H9 (cell line): ENCODE measurements around the gene TAP2. TPM values are rescaled to one million over a fixed set of nuclear protein-coding genes. Genes with fewer than 3 reads are reported as not detected.
"Not testable (repeated sequence)": the region's sequence is repeated elsewhere in the genome, so short reads cannot be mapped to it uniquely, and the experiment has no call there.

Source experiments
- DNase-seq: peaks from one replicate; pipeline ENCODE4 v3.0.0-alpha.2; 2017
- H2AFZ ChIP-seq: one replicate; pipeline ENCODE4 v1.6.1; 2013; ENCODE audit warnings: mild to moderate bottlenecking, low read length, control low read depth, moderate library complexity
- H2AK5ac ChIP-seq: 2 replicates; pipeline ENCODE4 v1.6.1; 2013; ENCODE audit warnings: low read length, control low read depth, mixed read lengths; ENCODE audit not compliant: insufficient read length
- H2BK120ac ChIP-seq: one replicate; pipeline ENCODE4 v1.6.1; 2013; ENCODE audit warnings: low read depth, mild to moderate bottlenecking, low read length, control low read depth, inconsistent platforms; ENCODE audit not compliant: poor library complexity, severe bottlenecking
- H2BK12ac ChIP-seq: 2 replicates; pipeline ENCODE4 v1.6.1; 2013; ENCODE audit warnings: low read length, control low read depth, mixed read lengths, low read depth; ENCODE audit not compliant: insufficient read length
- H2BK15ac ChIP-seq: 2 replicates; pipeline ENCODE4 v1.6.1; 2013; ENCODE audit warnings: low read depth, low read length, control low read depth
- H2BK20ac ChIP-seq: one replicate; pipeline ENCODE4 v1.6.1; 2013; ENCODE audit warnings: low read depth, mild to moderate bottlenecking, low read length, control low read depth, inconsistent platforms; ENCODE audit not compliant: poor library complexity, severe bottlenecking
- H2BK5ac ChIP-seq: 2 replicates; pipeline ENCODE4 v1.6.1; 2013; ENCODE audit warnings: low read length, control low read depth, mixed read lengths; ENCODE audit not compliant: insufficient read length
- H3K14ac ChIP-seq: 2 replicates; pipeline ENCODE4 v1.6.1; 2013; ENCODE audit warnings: low read length, control low read depth; ENCODE audit not compliant: insufficient read depth
- H3K18ac ChIP-seq: 2 replicates; pipeline ENCODE4 v1.6.1; 2013; ENCODE audit warnings: low read depth, mild to moderate bottlenecking, mixed read lengths, low read length, control low read depth; ENCODE audit not compliant: insufficient read length
- H3K23ac ChIP-seq: 2 replicates; pipeline ENCODE4 v1.6.1; 2013; ENCODE audit warnings: low read length, control low read depth, mixed read lengths, low read depth; ENCODE audit not compliant: insufficient read length
- H3K23me2 ChIP-seq: 2 replicates; pipeline ENCODE4 v1.6.1; 2013; ENCODE audit warnings: low read depth, mild to moderate bottlenecking, mixed read lengths, low read length, control low read depth; ENCODE audit not compliant: insufficient read length, poor library complexity, severe bottlenecking
- H3K27ac ChIP-seq: 2 replicates; pipeline ENCODE4 v1.5.1; 2013; ENCODE audit warnings: low read length, control low read depth, mixed read lengths, low read depth; ENCODE audit not compliant: insufficient read length
- H3K27me3 ChIP-seq: 2 replicates; pipeline ENCODE4 v1.6.1; 2013; ENCODE audit warnings: low read length, control low read depth, inconsistent platforms; ENCODE audit not compliant: insufficient read depth
- H3K4ac ChIP-seq: 2 replicates; pipeline ENCODE4 v1.6.1; 2013; ENCODE audit warnings: low read depth, mild to moderate bottlenecking, control low read depth, inconsistent platforms, low read length, moderate library complexity
- H3K4me1 ChIP-seq: 2 replicates; pipeline ENCODE4 v1.6.1; 2013; ENCODE audit warnings: low read length, control low read depth, inconsistent platforms; ENCODE audit not compliant: insufficient read depth
- H3K4me2 ChIP-seq: 2 replicates; pipeline ENCODE4 v1.6.1; 2013; ENCODE audit warnings: low read length, control low read depth, mixed read lengths; ENCODE audit not compliant: insufficient read length, insufficient read depth
- H3K56ac ChIP-seq: 2 replicates; pipeline ENCODE4 v1.6.1; 2013; ENCODE audit warnings: low read depth, mild to moderate bottlenecking, mixed read lengths, low read length, control low read depth; ENCODE audit not compliant: insufficient read length
- H3K79me1 ChIP-seq: 2 replicates; pipeline ENCODE4 v1.6.1; 2013; ENCODE audit warnings: low read depth, mild to moderate bottlenecking, moderate library complexity, low read length, control low read depth, inconsistent platforms; ENCODE audit not compliant: insufficient read depth, poor library complexity, severe bottlenecking
- H3K79me2 ChIP-seq: 2 replicates; pipeline ENCODE4 v1.6.1; 2013; ENCODE audit warnings: low read length, control low read depth, inconsistent platforms; ENCODE audit not compliant: insufficient read depth
- H3K9ac ChIP-seq: 2 replicates; pipeline ENCODE4 v1.6.1; 2013; ENCODE audit warnings: low read length, control low read depth, mixed read lengths; ENCODE audit not compliant: insufficient read length; ENCODE audit errors: extremely low read depth
- H3K9me3 ChIP-seq: one replicate; pipeline ENCODE4 v1.6.1; 2013; ENCODE audit warnings: low read depth, low read length, inconsistent platforms; ENCODE audit not compliant: control insufficient read depth
- H3T11ph ChIP-seq: one replicate; pipeline ENCODE4 v1.6.1; 2013; ENCODE audit warnings: mild to moderate bottlenecking, low read length, control low read depth, inconsistent platforms
- H4K20me1 ChIP-seq: one replicate; pipeline ENCODE4 v1.6.1; 2013; ENCODE audit not compliant: control insufficient read depth, insufficient read length, insufficient read depth
- H4K5ac ChIP-seq: 2 replicates; pipeline ENCODE4 v1.6.1; 2013; ENCODE audit warnings: low read depth, mild to moderate bottlenecking, mixed read lengths, low read length, control low read depth; ENCODE audit not compliant: insufficient read length
- H4K8ac ChIP-seq: replicated peaks from 2 replicates; pipeline ENCODE4 v1.6.1; 2013; ENCODE audit warnings: low read length, control low read depth, mixed read lengths, low read depth; ENCODE audit not compliant: insufficient read length
- H4K91ac ChIP-seq: 2 replicates; pipeline ENCODE4 v1.6.1; 2013; ENCODE audit warnings: low read depth, mild to moderate bottlenecking, moderate library complexity, mixed read lengths, low read length, control low read depth; ENCODE audit not compliant: insufficient read length
- H3K27ac Mint-ChIP-seq, 3 experiments: 2 replicates in 2 of 3; 3 replicates in 1 of 3; pipeline ENCODE4 v1.8.0; 2020 to 2021; ENCODE audit warnings: mixed read lengths in 3 of 3, mild to moderate bottlenecking in 1 of 3, moderate library complexity in 1 of 3
- H3K27me3 Mint-ChIP-seq: 2 replicates; pipeline ENCODE4 v1.8.0; 2021; ENCODE audit warnings: low read depth, mild to moderate bottlenecking, moderate library complexity, mixed read lengths
- H3K36me3 Mint-ChIP-seq, 3 experiments: 2 replicates in 2 of 3; 3 replicates in 1 of 3; pipeline ENCODE4 v1.8.0; 2020 to 2021; ENCODE audit warnings: low read depth in 3 of 3, mixed read lengths in 3 of 3; ENCODE audit not compliant: insufficient read depth in 1 of 3
- H3K4me1 Mint-ChIP-seq, 2 experiments: 2 replicates each; pipeline ENCODE4 v1.8.0; 2020; ENCODE audit warnings: mixed read lengths in 2 of 2
- H3K4me3 Mint-ChIP-seq, 2 experiments: 2 replicates in 1 of 2; 3 replicates in 1 of 2; pipeline ENCODE4 v1.8.0; 2020 to 2021; ENCODE audit warnings: mild to moderate bottlenecking in 2 of 2, mixed read lengths in 2 of 2, moderate library complexity in 1 of 2
- H3K9me3 Mint-ChIP-seq, 2 experiments: 2 replicates in 1 of 2; 3 replicates in 1 of 2; pipeline ENCODE4 v1.8.0; 2020; ENCODE audit warnings: mild to moderate bottlenecking in 2 of 2, mixed read lengths in 2 of 2, moderate library complexity in 1 of 2
- WGBS: extraction: QIAGEN DNeasy Blood & Tissue Kit; methylation state at CpG from one replicate; pipeline ENCODE4 v1.1.7; 2013; ENCODE audit warnings: missing lambda C conversion rate, low lambda C conversion rate, mixed read lengths; ENCODE audit not compliant: insufficient read length; ENCODE audit errors: extremely low coverage; 5-methylcytosine and 5-hydroxymethylcytosine counted together
- total RNA-seq: library from RNA; stranded (reverse); gene quantifications from 2 replicates; pipeline ENCODE4 v1.2.1, GENCODE V29; 2021
- TF ChIP-seq, protein P1 (sequence below): fragments of 200-600 bp; sonication (generic); conservative IDR thresholded peaks from 3 replicates; pipeline ENCODE4 v1.8.0; 2021; ENCODE audit warnings: antibody characterized with exemption, mild to moderate bottlenecking

Gene TAP2
- total RNA-seq, 1 experiment from 2014 or later, result 16.3 TPM

DNA sequence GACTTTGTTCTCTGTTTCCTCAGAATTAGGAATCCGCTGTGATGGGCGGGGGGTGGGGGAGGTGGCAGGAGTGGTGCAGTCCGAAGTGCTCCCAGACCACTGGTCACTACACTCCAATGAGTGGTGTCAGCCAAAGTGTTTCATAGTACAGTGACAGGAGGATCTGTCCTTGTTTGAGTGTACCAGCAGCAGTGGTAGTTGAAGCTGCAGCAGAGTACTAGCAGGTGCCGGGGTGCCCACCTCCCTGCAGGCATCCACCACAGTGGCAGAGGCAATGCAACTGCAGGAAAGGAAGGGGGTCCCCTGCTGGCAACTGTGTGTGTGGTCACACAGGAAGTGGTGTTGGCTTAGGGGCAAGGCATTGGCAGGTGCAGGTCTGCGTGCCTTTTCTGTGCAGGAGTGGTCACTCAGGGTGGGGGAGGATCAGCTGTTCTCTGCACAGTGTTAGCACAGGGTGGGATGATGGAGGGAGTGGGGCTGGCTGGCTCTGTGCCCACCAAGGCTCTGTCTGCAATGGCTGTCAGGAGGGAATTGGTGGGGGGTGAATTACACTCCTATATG lies 31.4 kb downstream of the TAP2 start:
- no peak overlapping the region for H2AFZ ChIP-seq
- no peak overlapping the region for H3K27ac Mint-ChIP-seq
- H4K20me1 ChIP-seq, result no peaks in the 10 kb centered on the region
- no peak overlapping the region for H2BK120ac ChIP-seq
- no peaks in the 10 kb centered on the region for H3K23me2 ChIP-seq
- H3K27ac ChIP-seq, result no peak overlapping the region
- H3K4me1 ChIP-seq, result no peaks in the 10 kb centered on the region
- H2BK12ac ChIP-seq, result no peak overlapping the region
- no CpG with 5 or more reads among the region's 5 CpGs for WGBS
- no peaks in the 10 kb centered on the region for H3K9me3 Mint-ChIP-seq
- no peak overlapping the region for H3K9ac ChIP-seq
- H4K91ac ChIP-seq, result no peak overlapping the region
- H4K8ac ChIP-seq, result no peak overlapping the region
- no peak overlapping the region for H3K23ac ChIP-seq
- no peak overlapping the region for H3K4ac ChIP-seq
- no peak overlapping the region for H2AK5ac ChIP-seq
- peaks cover 4 to 5% of the 10 kb centered on the region in 2 experiments; a peak in 3 of 4 replicates for H3K4me1 Mint-ChIP-seq
- peak; percentile 63 for DNase-seq
- H2BK5ac ChIP-seq, result no peak overlapping the region
- no peak overlapping the region for H2BK20ac ChIP-seq
- no peaks in the 10 kb centered on the region for H3K27me3 ChIP-seq
- peaks cover 27% of the 10 kb centered on the region for H3K27me3 Mint-ChIP-seq
- H3K4me3 Mint-ChIP-seq, result no peak overlapping the region
- H3K79me2 ChIP-seq, result no peaks in the 10 kb centered on the region
- H3K36me3 Mint-ChIP-seq, result no peaks in the 10 kb centered on the region
- no peak overlapping the region for H3T11ph ChIP-seq
- no peak overlapping the region for H4K5ac ChIP-seq
- no peaks in the 10 kb centered on the region for H3K79me1 ChIP-seq
- no peak overlapping the region for H2BK15ac ChIP-seq
- no peaks in the 10 kb centered on the region for H3K9me3 ChIP-seq
- H3K18ac ChIP-seq, result no peak overlapping the region
- no peak overlapping the region for H3K56ac ChIP-seq
- no peak overlapping the region for H3K4me2 ChIP-seq
- no peak overlapping the region for H3K14ac ChIP-seq
- TF ChIP-seq, protein P1, sequence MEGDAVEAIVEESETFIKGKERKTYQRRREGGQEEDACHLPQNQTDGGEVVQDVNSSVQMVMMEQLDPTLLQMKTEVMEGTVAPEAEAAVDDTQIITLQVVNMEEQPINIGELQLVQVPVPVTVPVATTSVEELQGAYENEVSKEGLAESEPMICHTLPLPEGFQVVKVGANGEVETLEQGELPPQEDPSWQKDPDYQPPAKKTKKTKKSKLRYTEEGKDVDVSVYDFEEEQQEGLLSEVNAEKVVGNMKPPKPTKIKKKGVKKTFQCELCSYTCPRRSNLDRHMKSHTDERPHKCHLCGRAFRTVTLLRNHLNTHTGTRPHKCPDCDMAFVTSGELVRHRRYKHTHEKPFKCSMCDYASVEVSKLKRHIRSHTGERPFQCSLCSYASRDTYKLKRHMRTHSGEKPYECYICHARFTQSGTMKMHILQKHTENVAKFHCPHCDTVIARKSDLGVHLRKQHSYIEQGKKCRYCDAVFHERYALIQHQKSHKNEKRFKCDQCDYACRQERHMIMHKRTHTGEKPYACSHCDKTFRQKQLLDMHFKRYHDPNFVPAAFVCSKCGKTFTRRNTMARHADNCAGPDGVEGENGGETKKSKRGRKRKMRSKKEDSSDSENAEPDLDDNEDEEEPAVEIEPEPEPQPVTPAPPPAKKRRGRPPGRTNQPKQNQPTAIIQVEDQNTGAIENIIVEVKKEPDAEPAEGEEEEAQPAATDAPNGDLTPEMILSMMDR, result peak; percentile 38; the same call in 1 of the 3 replicates

DNA sequence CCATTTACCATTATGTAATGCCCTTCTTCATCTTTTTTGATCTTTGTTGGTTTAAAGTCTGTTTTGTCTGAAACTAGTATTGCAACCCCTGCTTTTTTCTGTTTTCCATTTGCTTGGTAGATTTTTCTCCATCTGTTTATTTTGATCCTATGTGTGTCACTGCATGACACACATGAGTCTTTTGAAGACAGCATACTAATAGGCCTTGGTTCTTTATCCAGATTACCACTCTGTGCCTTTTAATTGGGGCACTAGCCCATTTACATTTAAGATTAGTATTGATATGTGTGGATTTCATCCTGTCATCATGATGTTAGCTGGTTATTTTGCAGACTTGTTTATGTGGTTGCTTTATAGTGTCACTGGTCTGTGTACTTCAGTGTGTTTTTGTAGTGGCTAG lies 33.1 kb downstream of the TAP2 start:
- not testable (repeated sequence) for H3K27me3 ChIP-seq, H2BK12ac ChIP-seq, H2BK20ac ChIP-seq, H2BK120ac ChIP-seq, H3K14ac ChIP-seq, H3K79me2 ChIP-seq, H3K4me2 ChIP-seq, H3K18ac ChIP-seq, H4K20me1 ChIP-seq, H3K4me1 Mint-ChIP-seq, H3K56ac ChIP-seq, H2BK15ac ChIP-seq, H3K79me1 ChIP-seq, H3K27ac ChIP-seq, H3K4me3 Mint-ChIP-seq, H2BK5ac ChIP-seq, H2AK5ac ChIP-seq, H3K23me2 ChIP-seq, H4K91ac ChIP-seq, H3K9me3 Mint-ChIP-seq, H3K23ac ChIP-seq, H3K9me3 ChIP-seq, H4K8ac ChIP-seq, H3K27ac Mint-ChIP-seq, H2AFZ ChIP-seq, H3K9ac ChIP-seq, H3K4ac ChIP-seq, H4K5ac ChIP-seq, H3T11ph ChIP-seq, DNase-seq, H3K4me1 ChIP-seq, H3K36me3 Mint-ChIP-seq
- H3K27me3 Mint-ChIP-seq, result peaks cover 32% of the 10 kb centered on the region
